ENCODE data around the gene NXNL1.

The NXNL1 gene

DNA sequence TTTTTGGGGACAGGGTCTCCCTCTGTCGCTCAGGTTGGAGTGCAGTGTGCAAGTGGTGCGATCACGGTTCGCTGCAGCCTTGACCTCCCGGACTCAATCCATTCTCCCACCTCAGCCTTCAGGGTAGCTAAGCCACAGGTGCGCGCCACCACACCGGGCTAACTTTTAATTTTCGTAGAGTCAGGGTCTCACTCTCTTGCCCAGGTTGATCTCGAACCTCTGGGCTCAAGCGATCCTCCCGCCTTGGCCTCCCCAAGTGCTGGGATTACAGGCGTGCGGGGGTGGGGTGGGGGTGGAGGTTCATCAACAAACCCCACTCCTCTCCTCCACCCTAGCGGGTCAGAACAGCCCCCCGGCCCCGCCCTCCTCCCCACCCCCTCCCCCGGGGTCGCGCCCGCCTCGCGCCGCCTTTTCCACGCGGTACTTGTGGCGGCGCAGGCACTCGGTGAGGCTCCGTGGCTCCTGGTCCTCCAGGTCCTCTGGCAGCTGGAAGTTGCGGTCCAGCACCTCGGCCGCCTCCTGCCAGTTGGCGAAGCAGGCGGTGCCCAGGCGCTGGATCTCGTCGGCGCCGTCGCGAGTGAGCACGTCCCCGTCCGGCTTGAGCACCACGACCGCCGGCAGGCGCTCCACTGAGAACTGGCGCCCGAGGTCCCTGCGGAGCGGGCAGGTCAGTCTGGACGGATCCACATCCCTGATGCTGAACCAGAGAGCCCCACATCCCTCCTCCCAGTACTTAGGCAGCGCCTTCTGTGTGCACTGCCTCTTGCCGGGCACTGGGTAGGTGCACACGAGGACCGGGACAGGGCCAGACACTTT, 5.2 kb downstream of the NXNL1 start:
- DNase-seq (ENCODE audit: low read depth) = no peak

DNA sequence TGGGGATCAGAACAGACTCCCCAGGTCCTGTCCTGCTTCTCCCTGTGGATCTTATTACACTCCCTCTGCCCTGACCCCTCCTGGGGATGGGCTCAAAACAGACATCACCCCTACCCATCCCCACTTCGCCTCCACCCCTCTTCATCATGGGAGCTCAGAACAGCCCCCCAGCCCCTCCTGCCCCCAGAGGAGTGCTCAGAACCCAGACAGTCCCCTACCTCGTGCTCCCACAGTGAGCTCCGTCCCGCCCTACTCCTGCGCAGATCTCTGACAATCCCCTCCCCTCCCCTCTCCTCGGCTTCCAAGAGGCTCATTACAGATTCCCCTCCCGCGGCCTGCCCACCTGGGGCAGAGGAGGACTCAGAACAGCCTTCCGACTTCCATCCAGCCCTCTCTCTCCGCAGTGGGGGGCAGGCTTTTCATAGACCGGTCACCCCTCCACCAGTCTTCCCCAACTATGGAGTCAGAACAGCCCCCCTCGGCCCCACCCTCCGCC, 6.1 kb downstream of the NXNL1 start:
- DNase-seq (ENCODE audit: low read depth) = no peak

DNA sequence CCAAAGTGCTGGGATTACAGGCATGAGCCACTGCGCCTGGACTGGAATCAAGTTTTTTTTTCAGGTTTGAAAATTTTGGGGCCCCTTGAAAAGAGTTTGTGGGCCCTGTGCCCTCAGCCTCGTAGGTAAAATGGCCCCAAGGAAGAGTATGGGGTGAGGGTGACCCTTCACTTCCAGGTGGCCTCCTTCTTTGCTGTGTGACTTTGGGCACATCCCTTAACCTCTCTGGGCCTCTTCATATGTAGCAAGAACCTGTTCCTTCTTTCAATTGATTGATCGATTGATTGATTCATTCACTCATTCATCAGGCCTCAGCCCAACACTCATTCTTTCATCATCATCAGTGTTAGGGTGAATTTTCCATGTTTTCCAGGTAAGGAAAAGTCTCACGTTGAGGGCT, 8.9 kb downstream of the NXNL1 start:
- DNase-seq (ENCODE audit: low read depth) = no peak

DNA sequence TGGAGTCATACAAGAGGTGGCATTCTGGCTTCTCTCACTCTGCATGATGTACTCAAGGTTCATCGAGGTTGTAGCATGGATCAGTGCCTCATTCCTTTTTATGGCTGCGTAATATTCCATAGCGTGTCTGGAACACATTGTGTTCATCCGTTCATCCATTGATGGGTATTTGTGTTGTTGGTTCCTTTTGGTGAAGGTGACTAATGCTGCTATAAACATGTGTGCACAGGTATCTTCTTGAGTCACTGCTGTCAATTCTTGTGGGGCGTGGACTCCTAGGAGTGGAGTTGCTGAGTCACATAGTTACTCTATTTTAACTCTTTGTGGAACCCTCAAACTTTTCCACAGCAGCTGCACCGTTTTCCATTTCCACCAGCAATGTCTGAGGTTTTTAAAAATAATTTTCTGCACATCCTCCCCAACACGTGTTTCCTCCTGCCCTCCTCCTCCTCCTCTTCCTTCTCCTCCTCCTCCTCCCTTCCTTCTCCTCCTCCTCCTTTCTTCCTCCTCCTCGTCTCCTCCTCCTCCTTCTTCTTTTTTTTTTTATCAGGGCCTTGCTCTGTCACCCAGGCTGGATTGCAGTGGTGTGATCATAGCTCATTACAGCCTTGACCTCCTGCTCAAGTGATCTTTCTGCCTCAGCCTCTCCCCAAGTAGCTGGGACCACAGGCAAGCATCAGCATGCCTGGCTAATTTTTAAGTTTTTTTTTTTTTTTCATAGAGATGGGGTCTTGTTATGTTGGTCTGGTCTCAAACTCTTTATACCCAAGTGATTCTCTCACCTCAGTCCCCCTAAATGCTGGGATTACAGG, 10.3 kb downstream of the NXNL1 start:
- DNase-seq (ENCODE audit: low read depth) = peak; percentile 64

DNA sequence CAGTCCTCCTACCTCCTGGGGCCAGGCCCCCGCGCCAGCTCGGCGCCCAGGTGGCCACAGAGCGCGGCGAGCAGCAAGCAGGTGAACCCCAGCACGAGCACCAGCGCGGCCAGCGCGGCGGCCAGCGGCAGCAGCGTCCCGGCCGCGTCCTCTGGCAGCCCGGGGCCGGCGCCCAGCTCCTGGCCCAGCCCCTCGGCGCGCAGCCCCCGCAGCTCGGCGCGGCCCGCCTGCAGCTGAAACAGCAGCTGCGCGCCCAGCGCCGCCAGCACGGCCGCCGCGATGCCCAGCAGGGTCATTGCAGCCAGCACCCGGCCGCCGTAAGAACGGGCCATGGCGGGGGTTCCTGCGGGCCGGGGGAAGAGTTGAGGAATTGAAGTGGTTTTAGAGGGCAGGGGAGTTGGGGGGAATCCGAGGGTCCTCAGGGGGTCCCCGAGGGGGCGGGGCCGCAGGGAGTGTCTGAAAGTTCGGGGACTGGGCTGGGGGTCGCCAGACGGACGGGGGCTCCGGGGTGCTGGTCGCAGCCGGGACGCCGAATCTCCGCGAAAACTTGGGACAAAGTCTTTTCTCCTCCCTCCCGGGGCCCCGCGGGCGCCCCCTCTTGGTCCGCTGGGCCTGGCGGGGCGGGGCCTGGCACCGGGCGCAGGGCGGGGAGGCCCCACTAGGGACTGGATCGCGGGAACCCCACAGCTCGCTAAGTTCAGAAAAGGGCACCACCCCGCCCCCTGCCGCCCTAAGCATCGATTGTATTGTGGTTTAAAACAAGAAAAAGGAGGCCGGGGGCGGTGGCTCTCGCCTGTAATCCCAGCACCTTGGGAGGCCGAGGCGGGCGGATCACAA, 12.4 kb downstream of the NXNL1 start, which contains the start of gene TMEM221:
Gene TMEM221, minus strand, starts transcription at position 538 of the 837 bp plus-strand sequence. Its CDS starts 206 bp downstream, at position 332.
- peak; percentile 46 for DNase-seq (ENCODE audit: low read depth)

DNA sequence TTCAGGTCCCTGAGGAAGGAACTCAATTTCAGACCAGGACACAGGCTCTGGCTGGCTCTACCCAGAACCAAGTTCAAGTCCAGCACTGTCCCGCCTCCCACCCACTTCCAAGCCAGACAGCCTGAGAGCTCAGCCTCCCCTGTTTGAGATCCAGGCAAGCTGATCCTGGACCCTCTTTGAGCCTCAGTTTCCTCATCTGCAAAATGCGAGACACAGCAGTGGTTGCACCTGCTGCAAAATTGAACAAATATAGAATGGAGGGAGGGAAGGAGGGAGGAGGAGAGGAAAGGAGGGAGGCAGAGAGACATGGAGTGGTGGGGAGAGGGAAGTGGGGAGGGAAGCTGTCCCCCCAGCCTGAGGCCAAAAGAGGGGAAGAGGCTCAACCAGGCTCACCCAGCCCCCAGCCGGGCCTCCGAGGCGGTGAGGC, 13.0 kb downstream of the NXNL1 start:
- no peak for DNase-seq (ENCODE audit: low read depth)

DNA sequence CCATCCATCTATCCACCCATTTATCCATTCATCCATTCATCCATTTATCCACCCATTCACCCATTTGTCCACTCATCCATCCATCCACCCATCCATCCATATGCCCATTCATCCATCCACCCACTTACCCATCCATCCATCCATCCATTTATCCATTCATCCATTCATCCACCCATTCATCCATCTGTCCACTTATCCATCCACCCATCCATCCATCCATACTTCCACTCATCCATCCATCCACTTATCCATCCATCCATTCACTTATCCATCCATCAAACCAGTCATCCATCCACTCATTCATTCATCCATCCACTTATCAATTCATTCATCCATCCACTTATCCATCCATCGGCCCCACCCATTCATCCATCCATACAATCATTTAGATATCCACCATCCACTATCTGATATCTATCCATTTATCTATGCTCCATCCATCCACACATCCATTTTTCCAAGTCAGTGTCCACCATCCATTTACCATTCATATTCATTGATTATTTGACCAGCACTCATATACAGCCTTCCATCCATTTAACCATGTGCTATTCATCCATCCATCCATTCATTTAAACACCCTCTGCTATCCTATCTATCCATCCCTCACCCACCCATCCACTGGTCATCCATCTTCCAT, 15.1 kb downstream of the NXNL1 start:
- no peak for DNase-seq (ENCODE audit: low read depth)

DNA sequence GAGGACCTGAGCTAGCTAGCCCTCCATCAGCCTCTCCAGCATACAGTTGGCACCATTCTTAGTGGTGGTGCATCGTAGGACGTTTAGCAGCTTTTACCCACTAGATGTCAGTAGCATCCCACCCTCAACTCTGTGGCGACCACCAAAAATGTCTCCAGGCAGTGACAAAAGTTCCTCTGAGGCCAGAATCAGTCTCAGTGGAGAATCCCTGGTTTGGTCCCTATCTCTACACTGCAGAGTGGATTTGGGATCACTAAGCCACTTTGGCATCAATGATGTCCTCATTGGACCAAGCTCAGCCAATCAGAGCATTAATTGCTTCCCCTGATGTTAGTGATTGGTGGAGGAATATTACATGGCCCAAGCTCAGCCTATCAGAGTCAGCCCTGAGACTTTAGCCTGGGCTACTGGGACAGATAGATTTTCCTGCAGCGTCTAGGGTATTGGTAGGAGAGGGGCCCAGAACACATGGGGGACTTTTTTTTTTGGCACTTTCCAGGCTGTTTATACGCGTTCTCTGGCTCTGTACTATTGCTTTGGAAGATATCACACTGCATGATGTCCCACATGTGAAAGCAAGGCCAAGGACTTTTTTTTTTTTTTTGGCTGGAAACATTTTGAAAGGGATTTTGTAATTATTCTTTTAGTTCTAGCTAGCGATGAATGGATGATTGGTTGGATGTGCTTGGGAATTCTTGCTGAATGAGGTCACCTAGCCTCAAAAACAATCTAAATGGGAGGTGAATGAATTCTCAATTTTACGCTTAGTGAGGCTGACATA, 19.3 kb downstream of the NXNL1 start:
- no peak for DNase-seq (ENCODE audit: low read depth)

DNA sequence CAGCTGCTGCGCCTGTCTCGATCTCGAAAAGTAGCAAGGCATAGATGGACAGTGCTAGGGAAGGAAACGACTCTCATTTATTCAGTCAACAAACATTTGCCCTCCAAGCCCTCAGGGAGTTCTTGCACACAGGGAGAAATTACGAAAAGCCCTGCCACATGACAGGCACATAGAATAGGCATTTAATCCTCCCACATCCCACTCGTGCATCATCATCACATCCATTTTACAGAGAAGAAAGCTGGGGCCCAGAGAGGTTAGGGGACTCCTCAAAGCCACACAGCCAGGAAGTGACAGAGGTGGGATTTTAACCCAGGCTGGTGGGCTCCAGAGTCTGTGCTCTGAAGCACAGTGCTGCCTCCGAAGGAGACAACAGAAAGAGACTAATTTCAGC, 23.9 kb downstream of the NXNL1 start:
- no peak for DNase-seq (ENCODE audit: low read depth)

DNA sequence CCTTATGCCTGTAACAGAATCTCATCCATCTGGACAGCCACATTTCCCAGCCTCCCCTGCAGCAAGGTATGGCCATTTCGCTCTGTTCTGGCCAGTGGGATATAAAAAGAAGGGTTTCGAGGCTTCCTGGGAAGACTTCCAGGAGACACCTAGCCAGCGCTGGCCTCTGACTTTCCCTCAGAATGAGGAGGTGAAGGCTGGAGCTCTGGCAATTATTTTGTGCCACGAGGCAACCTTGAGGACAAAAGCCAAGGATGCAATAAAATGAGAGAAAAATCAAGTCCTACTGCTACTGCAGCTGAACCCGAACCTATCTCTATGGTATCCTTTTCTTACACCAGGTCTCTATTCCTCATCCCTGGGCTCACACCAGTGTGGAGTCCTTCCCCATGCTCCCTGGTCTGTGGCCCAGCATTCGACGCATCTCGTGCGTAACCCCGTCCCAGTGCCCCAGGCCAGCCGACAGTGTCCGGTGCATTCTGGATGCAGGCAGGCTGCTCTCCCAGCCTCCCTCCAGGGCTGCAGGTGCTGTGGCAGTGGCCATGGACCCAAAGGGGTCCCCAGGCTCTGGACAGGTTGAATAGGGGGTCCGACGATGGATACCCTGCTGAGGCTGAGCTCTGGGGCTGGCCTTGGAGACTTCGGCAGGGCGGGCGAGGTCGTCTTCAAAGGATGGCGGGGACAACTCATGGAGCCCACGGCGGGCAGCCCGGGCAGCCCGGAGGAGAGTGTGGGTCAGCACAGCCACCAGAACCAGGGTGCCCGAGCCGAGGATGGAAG, 24.4 kb downstream of the NXNL1 start:
- no peak for DNase-seq (ENCODE audit: low read depth)

DNA sequence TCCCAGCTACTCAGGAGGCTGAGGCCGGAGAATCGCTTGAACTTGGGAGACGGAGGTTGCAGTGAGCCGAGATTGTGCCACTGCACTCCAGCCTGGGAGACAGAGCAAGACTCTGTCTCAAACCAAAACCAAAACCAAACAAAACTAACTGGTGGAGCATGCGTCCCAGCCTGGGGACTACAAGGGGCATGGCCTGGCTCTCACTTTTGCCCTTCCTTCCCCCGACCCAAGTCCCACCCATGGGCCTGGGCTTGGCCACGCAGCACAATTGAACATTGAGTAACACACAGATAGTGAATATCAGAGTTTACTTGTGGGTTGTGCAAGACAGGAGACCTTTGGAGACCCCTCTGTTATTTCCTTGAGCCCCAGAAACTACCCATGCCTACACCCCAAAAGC, 25.5 kb downstream of the NXNL1 start:
- DNase-seq (ENCODE audit: low read depth) = no peak

DNA sequence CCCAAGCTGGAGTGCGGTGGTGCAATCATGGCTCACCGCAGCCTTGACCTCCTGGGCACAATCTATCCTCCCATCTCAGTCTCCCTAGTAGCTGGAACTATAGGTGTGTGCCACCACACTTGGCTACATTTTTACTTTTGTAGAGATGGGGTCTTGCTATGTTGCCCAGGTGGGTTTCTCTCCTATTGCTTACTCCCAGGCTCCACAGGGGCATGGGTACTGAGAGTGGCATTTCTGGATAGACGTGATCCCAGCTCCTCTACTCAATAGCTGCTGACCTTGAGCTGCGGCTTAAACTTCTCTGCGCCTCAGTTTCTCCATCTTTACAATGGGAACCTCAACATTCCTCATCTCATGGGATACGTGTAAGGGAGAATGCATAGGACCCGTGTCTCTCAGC, 29.3 kb downstream of the NXNL1 start:
- DNase-seq (ENCODE audit: low read depth) = no peak

DNA sequence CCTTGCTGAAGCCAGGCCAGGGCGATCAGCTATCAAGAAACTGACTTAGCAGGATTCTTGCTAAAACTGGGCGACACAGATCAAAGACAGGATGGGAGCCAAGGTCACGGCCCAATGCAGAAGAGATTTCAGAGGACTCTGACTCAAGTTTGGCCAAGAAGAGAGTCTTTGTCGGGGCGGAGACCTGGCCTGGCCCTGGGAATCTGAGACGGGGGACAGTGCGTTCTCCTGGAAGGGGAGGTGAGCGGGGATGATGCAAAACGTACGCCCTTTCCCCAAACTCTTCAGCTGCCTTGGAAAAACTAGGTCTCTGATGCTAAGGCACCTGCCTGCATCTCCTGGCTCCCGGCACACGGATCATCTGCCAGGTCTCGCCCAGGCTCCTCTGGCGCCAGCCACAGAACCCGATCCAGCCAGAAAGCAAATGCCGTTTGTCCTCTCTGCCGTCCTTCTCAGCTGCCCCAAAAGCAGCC, 31.0 kb downstream of the NXNL1 start:
- no peak for DNase-seq (ENCODE audit: low read depth)

DNA sequence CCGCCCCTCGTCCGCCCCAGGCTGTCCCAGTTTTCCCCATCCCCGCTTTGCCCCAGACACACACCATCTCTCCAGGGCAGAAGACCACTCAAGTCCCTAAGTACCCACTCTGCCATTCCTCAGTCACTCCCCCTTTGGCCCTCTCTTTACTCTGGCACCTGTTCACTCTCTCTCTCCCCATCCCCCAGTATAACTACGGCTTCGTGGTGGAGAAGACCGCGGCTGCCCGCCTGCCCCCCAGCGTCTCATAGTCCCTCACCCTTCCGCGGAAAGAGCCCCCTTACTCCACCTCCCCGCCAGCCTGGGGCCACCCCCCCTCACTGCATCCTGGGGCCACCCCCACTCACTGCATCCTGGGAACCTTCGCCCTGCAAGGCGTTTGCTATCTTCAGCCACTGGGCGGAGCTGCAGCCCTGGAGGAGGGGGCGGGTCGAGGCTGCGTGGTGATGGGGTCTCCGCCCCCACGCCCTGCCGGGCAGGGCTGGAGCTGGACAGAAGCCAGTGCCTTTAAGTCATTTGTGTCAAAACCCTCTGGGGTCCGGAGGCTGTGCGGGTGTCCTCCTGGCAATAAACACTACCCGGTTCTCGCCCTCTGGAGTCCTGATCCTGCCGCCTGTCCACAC, 35.9 kb downstream of the NXNL1 start:
- DNase-seq (ENCODE audit: low read depth) = no peak

DNA sequence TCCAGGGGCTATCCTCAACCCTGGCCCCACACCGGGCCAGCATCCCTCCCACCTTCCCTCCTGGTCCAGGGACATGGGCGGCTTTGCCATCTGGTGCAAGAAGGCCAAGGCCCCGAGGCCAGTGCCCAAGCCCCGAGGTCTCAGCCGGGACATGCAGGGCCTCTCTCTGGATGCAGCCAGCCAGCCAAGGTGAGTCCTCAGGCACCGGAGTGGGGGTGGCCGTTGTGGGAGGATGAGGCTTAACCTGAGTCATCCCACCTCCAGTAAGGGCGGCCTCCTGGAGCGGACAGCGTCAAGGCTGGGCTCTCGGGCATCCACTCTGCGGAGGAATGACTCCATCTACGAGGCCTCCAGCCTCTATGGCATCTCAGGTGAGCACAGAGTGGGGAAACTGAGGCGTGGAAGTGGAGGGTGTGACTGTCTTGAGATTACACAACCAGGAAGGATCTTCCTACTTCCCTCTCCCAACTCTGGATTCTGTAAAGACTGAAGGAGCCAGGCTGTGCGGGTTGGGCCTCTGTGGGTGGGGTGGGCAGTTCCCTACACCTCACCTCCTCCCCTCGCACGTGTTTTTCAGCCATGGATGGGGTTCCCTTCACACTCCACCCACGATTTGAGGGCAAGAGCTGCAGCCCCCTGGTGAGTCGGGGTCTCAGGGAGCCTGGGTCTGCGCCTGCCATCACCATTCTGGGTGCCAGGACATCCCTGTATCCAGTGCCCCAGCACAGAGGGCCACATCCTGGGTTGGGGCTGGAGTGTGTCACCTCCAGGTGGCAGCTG, 37.1 kb downstream of the NXNL1 start:
- no peak for DNase-seq (ENCODE audit: low read depth)

DNA sequence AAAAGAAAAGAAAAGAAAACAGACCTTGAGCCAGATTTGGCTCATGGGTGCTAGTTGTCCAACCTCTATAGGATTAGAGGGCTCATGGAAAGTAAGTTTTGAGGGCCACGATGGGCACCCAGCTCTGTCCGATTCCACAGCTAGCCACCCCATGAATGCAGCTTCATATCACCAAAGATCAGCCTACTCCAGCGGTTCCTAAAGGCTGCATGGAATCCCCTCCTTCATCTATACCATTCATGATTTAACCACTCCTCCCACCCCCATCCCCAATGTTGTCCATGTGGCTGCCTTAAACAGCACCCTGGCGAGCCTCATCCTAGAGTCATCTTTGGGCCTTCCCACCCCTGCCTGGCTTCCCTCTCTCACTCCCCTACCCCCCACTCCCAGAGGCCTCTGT, 38.8 kb downstream of the NXNL1 start:
- DNase-seq (ENCODE audit: low read depth) = no peak

DNA sequence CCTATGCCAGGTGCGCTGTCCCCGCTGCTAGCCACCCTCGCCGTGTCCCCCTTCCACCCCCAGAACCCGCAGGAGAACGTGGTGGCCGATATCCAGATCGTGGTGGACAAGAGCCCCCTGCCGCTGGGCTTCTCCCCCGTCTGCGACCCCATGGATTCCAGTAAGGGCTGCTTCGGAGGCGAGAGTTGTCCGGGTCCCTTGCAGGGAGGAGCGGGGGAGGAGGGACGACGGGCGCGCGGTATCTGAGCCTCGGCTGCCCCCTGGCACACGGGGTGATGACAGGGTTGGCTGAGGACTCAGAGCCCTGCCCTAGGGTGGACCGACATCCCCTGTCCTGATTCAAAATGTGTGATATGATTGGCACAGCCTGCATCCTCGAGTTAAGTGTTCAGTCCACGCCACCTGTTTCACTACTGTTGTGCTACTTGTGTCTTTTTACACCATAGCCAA, 40.2 kb downstream of the NXNL1 start:
- no peak for DNase-seq (ENCODE audit: low read depth)

DNA sequence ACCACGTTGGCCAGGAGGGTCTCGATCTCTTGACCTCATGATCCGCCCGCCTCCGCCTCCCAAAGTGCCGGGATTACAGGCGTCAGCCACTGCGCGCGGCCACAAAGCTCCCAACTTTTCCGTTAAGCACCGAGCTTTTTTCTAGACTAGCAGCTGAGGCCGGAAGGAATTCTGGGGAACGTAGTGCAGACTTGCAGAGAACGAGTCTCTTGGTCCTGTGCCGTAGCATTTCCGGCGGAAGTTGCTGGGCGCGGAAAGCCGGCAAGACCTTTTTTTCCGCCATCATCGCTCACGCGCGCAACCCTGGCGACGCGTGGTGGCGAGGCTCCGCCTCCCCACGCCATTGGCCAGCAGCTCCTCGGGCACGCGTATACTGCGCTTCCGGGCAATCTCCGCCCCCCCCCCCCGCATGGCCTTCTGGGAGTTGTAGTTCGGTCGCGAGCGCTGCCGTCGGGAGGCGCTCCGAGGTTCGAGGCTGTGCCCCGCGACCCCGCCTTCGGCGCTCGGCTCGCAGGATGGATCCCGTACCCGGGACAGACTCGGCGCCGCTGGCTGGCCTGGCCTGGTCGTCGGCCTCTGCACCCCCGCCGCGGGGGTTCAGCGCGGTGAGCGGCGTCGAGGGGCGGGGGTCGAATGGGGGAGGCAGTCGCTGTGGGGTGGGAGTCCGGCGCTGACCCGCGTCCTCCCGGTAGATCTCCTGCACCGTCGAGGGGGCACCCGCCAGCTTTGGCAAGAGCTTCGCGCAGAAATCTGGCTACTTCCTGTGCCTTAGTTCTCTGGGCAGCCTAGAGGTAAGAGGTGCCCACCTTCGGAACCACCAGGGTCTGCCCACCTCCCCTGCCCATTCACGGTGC, 40.9 kb downstream of the NXNL1 start, which contains the start of gene MVB12A:
Gene MVB12A, plus strand, starts transcription at position 427 of the 854 bp plus-strand sequence. Its CDS starts 89 bp downstream, at position 516.
- DNase-seq (ENCODE audit: low read depth) = peak; percentile 94
